Bronchial epithelial cell (primary cell): ENCODE results near the gene TENM3. TPM values are rescaled to one million over a fixed set of nuclear protein-coding genes. Genes with fewer than 3 reads are reported as not detected.
A peak's percentile ranks its signal among the peaks of the same experiment; 100 is the strongest.

Experiments used
- DNase-seq: peaks from one replicate; pipeline ENCODE4 v3.0.0-alpha.2; 2010; ENCODE audit warnings: low read depth
- FAIRE-seq: peaks from 2 replicates; lab custom pipeline; 2011; peaks lifted over from hg19 to GRCh38; lab: Jason Lieb, UNC
- H3K27me3 ChIP-seq: 2 replicates; pipeline ENCODE4 v1.5.1; 2011; ENCODE audit warnings: low read length; ENCODE audit not compliant: control insufficient read depth, insufficient read depth
- H3K36me3 ChIP-seq: 2 replicates; pipeline ENCODE4 v1.5.1; 2011; ENCODE audit warnings: low read length; ENCODE audit not compliant: control insufficient read depth, insufficient read depth
- H3K4me3 ChIP-seq: 2 replicates; pipeline ENCODE4 v1.5.1; 2011; ENCODE audit warnings: mild to moderate bottlenecking, low read depth, low read length, control low read depth
- total RNA-seq: library from RNA; depleted of rRNA; stranded (reverse); fragments of >200 nt; gene quantifications from 2 replicates; pipeline ENCODE4 v1.2.1, GENCODE V29; 2014
- TF ChIP-seq, protein P1 (sequence below): IDR thresholded peaks from 2 replicates; pipeline ENCODE4 v1.5.1; 2011; ENCODE audit warnings: mild to moderate bottlenecking, moderate library complexity, low read length, control low read depth, inconsistent platforms; ENCODE audit not compliant: insufficient read depth, severe bottlenecking

Gene TENM3
- total RNA-seq, 1 donor from 2014 or later = 1.3 TPM

DNA sequence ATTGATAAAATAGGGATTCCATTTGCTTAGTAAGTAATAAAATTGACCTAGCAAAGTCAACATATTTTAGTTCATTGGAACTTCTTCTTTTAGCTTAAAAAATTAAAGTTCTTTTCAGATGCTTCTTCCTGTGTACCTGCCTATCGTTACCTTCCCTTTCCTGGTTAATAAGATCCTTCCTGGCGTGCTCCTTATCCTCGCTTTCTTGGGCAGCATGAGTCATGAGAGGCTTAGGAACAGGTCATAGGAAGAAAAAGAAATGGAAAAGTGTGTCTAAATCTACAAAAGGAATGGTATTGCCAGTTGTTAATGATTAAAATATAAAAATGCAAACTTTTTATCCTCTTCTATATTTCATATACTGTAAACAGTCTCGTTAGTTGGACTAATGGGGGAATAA, 503.7 kb downstream of the TENM3 start:
- Histone ChIP-seq H3K4me3 (no peak overlapping the region), H3K36me3 (no peaks in the 10 kb centered on the region), H3K27me3 (no peaks in the 10 kb centered on the region)
- TF ChIP-seq, protein P1, sequence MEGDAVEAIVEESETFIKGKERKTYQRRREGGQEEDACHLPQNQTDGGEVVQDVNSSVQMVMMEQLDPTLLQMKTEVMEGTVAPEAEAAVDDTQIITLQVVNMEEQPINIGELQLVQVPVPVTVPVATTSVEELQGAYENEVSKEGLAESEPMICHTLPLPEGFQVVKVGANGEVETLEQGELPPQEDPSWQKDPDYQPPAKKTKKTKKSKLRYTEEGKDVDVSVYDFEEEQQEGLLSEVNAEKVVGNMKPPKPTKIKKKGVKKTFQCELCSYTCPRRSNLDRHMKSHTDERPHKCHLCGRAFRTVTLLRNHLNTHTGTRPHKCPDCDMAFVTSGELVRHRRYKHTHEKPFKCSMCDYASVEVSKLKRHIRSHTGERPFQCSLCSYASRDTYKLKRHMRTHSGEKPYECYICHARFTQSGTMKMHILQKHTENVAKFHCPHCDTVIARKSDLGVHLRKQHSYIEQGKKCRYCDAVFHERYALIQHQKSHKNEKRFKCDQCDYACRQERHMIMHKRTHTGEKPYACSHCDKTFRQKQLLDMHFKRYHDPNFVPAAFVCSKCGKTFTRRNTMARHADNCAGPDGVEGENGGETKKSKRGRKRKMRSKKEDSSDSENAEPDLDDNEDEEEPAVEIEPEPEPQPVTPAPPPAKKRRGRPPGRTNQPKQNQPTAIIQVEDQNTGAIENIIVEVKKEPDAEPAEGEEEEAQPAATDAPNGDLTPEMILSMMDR = no peak
- no peak for FAIRE-seq
- peak; percentile 35 for DNase-seq

DNA sequence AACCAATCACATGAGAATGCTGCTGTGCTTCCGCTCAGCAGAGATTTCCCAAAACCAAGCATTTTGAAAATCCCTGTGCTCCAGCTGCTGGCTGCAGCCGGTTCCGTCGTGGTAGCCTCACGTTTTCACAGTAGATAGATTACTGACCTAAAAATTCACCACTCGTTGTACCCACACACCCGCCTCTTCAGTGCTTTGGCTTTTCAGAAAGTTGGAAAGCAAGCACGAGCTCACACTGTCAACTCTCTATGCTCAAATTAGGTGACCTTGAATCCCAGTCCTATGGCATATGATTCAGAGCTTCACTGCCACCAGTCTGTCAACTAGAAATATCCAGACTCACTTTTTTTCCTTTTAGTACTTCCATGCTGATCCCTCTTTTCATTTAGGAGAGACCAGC, 505.1 kb downstream of the TENM3 start:
- TF ChIP-seq, protein P1 = no peak
- no peak for FAIRE-seq
- H3K36me3 ChIP-seq = no peaks in the 10 kb centered on the region
- no peak for DNase-seq
- no peak overlapping the region for H3K4me3 ChIP-seq
- H3K27me3 ChIP-seq = no peaks in the 10 kb centered on the region

DNA sequence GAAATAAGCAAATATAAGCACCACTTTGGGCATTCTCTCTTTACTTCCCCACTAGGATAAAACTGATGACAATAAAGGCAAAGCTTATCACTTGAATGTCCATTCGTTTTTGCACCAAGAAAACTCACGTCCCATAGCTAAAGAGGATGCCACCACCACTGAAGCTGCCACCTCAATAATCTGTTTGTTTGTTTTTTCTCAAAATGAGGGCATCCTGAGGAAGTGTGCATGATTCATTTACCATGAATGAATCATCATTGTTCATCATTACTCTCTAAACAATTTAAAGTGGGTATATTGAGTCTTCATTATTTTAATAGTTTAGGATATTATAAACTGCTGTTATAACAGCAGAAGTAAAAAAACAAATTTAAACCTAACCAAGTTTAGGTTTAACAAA, 505.7 kb downstream of the TENM3 start:
- Histone ChIP-seq H3K4me3 (no peak overlapping the region), H3K27me3 (no peaks in the 10 kb centered on the region), H3K36me3 (no peaks in the 10 kb centered on the region)
- peak; percentile 77 for DNase-seq
- no peak for FAIRE-seq
- TF ChIP-seq, protein P1 = no peak

DNA sequence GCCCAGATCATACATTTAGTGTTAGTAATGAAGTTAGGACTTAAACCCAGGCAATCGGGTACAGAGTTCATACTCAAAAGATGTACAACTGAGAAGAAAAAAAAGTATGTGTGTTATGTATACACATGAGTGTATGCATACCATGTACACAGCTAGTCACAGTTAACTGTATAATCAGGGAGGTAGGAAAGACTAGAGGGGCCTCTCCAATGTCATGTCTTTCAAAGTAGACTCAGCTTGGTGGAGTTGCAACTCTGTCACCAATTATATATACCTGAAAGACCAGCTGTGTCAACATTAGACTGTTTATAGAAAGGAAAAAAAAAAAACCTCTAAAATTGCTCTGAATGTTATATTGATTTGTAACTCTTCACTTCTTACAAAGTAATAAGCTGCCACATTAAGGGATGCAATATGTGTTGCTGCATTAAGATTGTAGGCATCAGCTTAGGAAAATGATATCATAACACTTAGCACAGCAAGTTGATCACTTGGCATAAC, 506.5 kb downstream of the TENM3 start:
- TF ChIP-seq, protein P1 = no peak
- DNase-seq (no peak), FAIRE-seq (no peak)

DNA sequence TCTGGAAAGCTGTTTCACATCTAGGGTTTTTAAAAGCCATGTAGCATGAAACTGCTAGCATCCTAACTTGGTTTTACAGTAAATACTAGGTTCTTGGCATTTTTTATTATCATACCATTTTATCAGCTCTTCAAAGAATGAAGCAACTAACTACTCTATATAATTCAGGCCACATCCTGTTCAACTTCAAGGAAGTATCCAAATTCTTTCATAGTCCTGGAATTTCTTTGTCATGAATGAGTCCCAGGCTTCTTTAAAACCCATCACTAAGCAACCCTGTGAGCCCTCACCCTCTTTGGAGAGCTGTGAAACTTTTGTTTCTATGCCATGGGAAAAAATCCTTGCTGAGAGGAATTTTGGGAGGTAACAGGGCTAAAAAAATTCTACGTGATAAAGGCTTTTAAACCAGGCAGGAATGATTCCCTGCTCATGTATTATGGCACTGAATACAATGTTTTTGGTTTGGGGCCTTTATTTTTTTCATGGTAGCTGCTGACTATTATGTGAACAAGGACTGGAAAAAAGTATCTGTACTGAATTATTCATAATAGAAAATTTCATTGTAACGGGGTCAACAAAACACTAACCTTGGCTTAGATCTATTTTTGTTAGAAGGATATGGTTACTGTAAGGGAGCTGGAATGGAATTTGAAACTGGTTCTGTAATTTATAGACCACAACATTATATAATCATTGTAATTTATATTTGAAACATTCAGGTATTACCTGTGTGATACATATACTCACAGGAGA, 509.1 kb downstream of the TENM3 start:
- TF ChIP-seq, protein P1 = no peak
- Histone ChIP-seq H3K4me3 (no peak overlapping the region), H3K36me3 (no peaks in the 10 kb centered on the region), H3K27me3 (no peaks in the 10 kb centered on the region)
- FAIRE-seq (no peak), DNase-seq (peak; percentile 51)

More for the DNA sequence above, 506.5 kb downstream of the TENM3 start:
- H3K36me3 ChIP-seq = no peaks in the 10 kb centered on the region
- H3K27me3 ChIP-seq = no peaks in the 10 kb centered on the region
- no peak overlapping the region for H3K4me3 ChIP-seq

DNA sequence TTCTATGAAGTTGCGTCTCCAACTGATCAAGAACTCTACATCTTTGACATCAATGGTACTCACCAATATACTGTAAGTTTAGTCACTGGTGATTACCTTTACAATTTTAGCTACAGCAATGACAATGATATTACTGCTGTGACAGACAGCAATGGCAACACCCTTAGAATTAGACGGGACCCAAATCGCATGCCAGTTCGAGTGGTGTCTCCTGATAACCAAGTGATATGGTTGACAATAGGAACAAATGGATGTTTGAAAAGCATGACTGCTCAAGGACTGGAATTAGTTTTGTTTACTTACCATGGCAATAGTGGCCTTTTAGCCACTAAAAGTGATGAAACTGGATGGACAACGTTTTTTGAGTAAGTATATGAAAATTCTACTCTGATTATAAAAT, 511.7 kb downstream of the TENM3 start:
- Histone ChIP-seq H3K4me3 (no peak overlapping the region), H3K27me3 (no peaks in the 10 kb centered on the region), H3K36me3 (no peaks in the 10 kb centered on the region)
- FAIRE-seq (no peak), DNase-seq (no peak)
- TF ChIP-seq, protein P1 = no peak
